ENCODE measurements around the gene MCM10. TPM values are rescaled to one million over a fixed set of nuclear protein-coding genes. Genes with fewer than 3 reads are reported as not detected.

MCM10 gene
- total and polyA plus RNA-seq, 2 donors (not counting 3 experiments of a cell fraction or from before 2014, with no cell fraction given): 3.3 to 31.6 TPM

- no peak for TF ChIP-seq FOS (IDR thresholded peaks at IDR 0.05; ENCODE audit: borderline replicate concordance, insufficient read depth, low read length)
- no peak for TF ChIP-seq JUN (IDR thresholded peaks at IDR 0.05; ENCODE audit: borderline replicate concordance, insufficient read depth, insufficient read length, low read depth)
- no peak for TF ChIP-seq MYC (IDR thresholded peaks at IDR 0.05; ENCODE audit: low read depth, low read length)
- TF ChIP-seq GATA2 (IDR thresholded peaks at IDR 0.05; ENCODE audit: insufficient read depth, insufficient read length, low read depth, low read length): no peak
- no peak for TF ChIP-seq CTCF (IDR thresholded peaks at IDR 0.05; ENCODE audit: extremely low read depth in 1 of 2, insufficient read depth in 1 of 2, low read depth in 1 of 2, low read length in 2 of 2)
- TF ChIP-seq EZH2 (IDR thresholded peaks at IDR 0.05; ENCODE audit: borderline replicate concordance, low read depth, low read length, severe bottlenecking): no peak
- no peak overlapping the region for H3K4me3 ChIP-seq (replicated peaks in 1 of 3; ENCODE audit: insufficient read depth in 1 of 3, low read depth in 1 of 3, low read length in 3 of 3)
- no peaks in the 10 kb centered on the region for H3K79me2 ChIP-seq (ENCODE audit: control insufficient read depth, insufficient read depth, low read length)
- CTCF ChIA-PET: no interaction called here
- dilution Hi-C loops (cut with MboI; ENCODE audit: extremely low pct_ligation_motif_present, low sequenced_read_pairs): no loop called here
- intact Hi-C loops (cut with micrococcal nuclease): no loop called here
- H3K27me3 ChIP-seq (ENCODE audit: control insufficient read depth in 2 of 2, insufficient read depth in 2 of 2, low read length in 2 of 2): no peaks in the 10 kb centered on the region
- DNase-seq (ENCODE audit: low read depth, low spot score) (no peak), FAIRE-seq (no peak)
- no peak overlapping the region for H3K27ac ChIP-seq (ENCODE audit: insufficient read depth, low read depth, low read length)
- no peak overlapping the region for H3K9ac ChIP-seq (replicated peaks; ENCODE audit: extremely low read depth, insufficient read depth, low read length)
- H2AFZ ChIP-seq (ENCODE audit: low read depth, low read length): no peak overlapping the region
- no TSS peak for BruUV-seq (replicated peaks)
- H3K36me3 ChIP-seq (ENCODE audit: control insufficient read depth in 2 of 2, extremely low read depth in 1 of 2, insufficient read depth in 2 of 2, low read length in 2 of 2): no peaks in the 10 kb centered on the region
- H3K9me1 ChIP-seq (replicated peaks; ENCODE audit: control insufficient read depth, extremely low read depth, insufficient read depth, low read length): no peaks in the 10 kb centered on the region
- H3K9me3 ChIP-seq (replicated peaks; ENCODE audit: control insufficient read depth, insufficient read depth, low read length): no peaks in the 10 kb centered on the region
- H3K4me2 ChIP-seq (ENCODE audit: insufficient read depth, low read length): no peak overlapping the region
- H4K20me1 ChIP-seq (replicated peaks; ENCODE audit: control insufficient read depth, extremely low read depth, insufficient read depth, low read length): no peaks in the 10 kb centered on the region
- POLR2A ChIA-PET: no interaction called here
- H3K4me1 ChIP-seq (ENCODE audit: control insufficient read depth, extremely low read depth, insufficient read depth, low read length): no peaks in the 10 kb centered on the region
Measured at GRCh38 chr10:13222566-13222965, 61.2 kb downstream of the MCM10 start.

GRCh38 chr10:13223241-13223640, 61.9 kb downstream of the MCM10 start:
- Histone ChIP-seq H3K4me3 (replicated peaks in 1 of 3; ENCODE audit: insufficient read depth in 1 of 3, low read depth in 1 of 3, low read length in 3 of 3) (no peak overlapping the region), H3K79me2 (ENCODE audit: control insufficient read depth, insufficient read depth, low read length) (no peaks in the 10 kb centered on the region), H3K9me3 (replicated peaks; ENCODE audit: control insufficient read depth, insufficient read depth, low read length) (no peaks in the 10 kb centered on the region), H3K9me1 (replicated peaks; ENCODE audit: control insufficient read depth, extremely low read depth, insufficient read depth, low read length) (no peaks in the 10 kb centered on the region), H3K4me2 (ENCODE audit: insufficient read depth, low read length) (no peak overlapping the region), H2AFZ (ENCODE audit: low read depth, low read length) (no peak overlapping the region), H3K27me3 (ENCODE audit: control insufficient read depth in 2 of 2, insufficient read depth in 2 of 2, low read length in 2 of 2) (no peaks in the 10 kb centered on the region), H4K20me1 (replicated peaks; ENCODE audit: control insufficient read depth, extremely low read depth, insufficient read depth, low read length) (no peaks in the 10 kb centered on the region), H3K36me3 (ENCODE audit: control insufficient read depth in 2 of 2, extremely low read depth in 1 of 2, insufficient read depth in 2 of 2, low read length in 2 of 2) (no peaks in the 10 kb centered on the region), H3K4me1 (ENCODE audit: control insufficient read depth, extremely low read depth, insufficient read depth, low read length) (no peaks in the 10 kb centered on the region), H3K9ac (replicated peaks; ENCODE audit: extremely low read depth, insufficient read depth, low read length) (no peak overlapping the region), H3K27ac (ENCODE audit: insufficient read depth, low read depth, low read length) (no peak overlapping the region)
- dilution Hi-C loops (cut with MboI; ENCODE audit: extremely low pct_ligation_motif_present, low sequenced_read_pairs) (no loop called here), intact Hi-C loops (cut with micrococcal nuclease) (no loop called here)
- TF ChIP-seq JUN (IDR thresholded peaks at IDR 0.05; ENCODE audit: borderline replicate concordance, insufficient read depth, insufficient read length, low read depth): no peak
- no peak for TF ChIP-seq MAX (IDR thresholded peaks at IDR 0.05; ENCODE audit: insufficient read depth, insufficient read length)
- no peak for TF ChIP-seq MYC (IDR thresholded peaks at IDR 0.05; ENCODE audit: low read depth, low read length)
- no peak for TF ChIP-seq FOS (IDR thresholded peaks at IDR 0.05; ENCODE audit: borderline replicate concordance, insufficient read depth, low read length)
- TF ChIP-seq GATA2 (IDR thresholded peaks at IDR 0.05; ENCODE audit: insufficient read depth, insufficient read length, low read depth, low read length): no peak
- no peak for TF ChIP-seq EZH2 (IDR thresholded peaks at IDR 0.05; ENCODE audit: borderline replicate concordance, low read depth, low read length, severe bottlenecking)
- TF ChIP-seq CTCF (IDR thresholded peaks at IDR 0.05; ENCODE audit: extremely low read depth in 1 of 2, insufficient read depth in 1 of 2, low read depth in 1 of 2, low read length in 2 of 2): no peak
- no peak for TF ChIP-seq POLR2A (IDR thresholded peaks at IDR 0.05; ENCODE audit: low read depth, low read length)
- TF ChIP-seq POLR2AphosphoS5 (IDR thresholded peaks at IDR 0.05; ENCODE audit: insufficient read depth, low read depth, low read length): no peak
- ChIA-PET CTCF (no interaction called here), POLR2A (no interaction called here)
- FAIRE-seq: no peak
- no TSS peak for BruUV-seq (replicated peaks)
- DNase-seq (ENCODE audit: low read depth, low spot score): no peak

Measured in endothelial cell of umbilical vein (primary cell).